Renal cortical epithelial cell (primary cell): ENCODE results near the gene TLE3. TPM values are rescaled to one million over a fixed set of nuclear protein-coding genes. Genes with fewer than 3 reads are reported as not detected.
A peak's percentile ranks its signal among the peaks of the same experiment; 100 is the strongest.

Experiments
- DNase-seq: peaks from one replicate; pipeline ENCODE4 v3.0.0-alpha.2; 2011; ENCODE audit warnings: low read depth
- total RNA-seq: library from RNA; depleted of rRNA; stranded (reverse); fragments of >200 nt; gene quantifications from 2 replicates; pipeline ENCODE4 v1.2.3, GENCODE V29; 2014

Gene TLE3
- total RNA-seq, 1 donor from 2014 or later = 31.4 TPM

DNA sequence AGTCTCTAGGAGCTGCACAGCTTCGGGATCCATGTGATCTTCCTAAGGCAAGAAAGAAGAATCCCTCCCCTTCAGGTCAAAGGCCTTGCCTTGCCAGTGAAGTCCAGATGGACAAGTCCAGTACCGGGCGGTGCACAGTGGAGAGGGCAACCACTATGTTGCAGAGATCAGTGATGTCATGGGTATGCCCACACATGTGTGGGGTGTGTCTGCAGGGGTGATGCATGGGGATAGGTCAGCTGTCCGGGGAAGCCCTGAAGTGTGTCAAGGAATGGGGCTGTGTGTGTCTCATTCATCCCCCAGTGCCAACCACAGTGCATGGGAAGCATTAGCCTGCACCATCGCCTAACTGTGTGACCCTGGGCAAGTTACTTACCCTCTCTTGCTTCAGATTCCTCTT lies 66.5 kb downstream of the TLE3 start:
- DNase-seq = no peak

DNA sequence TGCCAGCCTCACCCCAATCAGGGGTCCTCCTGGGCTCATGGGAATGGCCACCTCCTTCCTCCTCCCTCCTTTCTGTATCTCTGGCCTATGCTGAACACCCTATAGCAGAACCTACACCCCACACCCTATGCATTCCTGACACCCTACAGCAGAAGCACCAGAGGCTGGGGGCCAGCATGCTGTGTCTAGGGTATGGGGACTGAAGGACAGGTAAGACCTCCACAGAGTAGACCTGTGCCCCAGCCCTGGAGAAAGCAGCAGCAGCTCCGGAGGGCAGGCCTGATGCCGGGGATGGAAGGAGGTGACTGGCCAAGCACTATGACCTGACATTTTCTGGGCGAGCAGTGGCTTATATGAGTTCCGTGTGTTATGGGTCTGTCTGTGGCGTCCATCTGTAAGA lies 66.9 kb downstream of the TLE3 start:
- no peak for DNase-seq

DNA sequence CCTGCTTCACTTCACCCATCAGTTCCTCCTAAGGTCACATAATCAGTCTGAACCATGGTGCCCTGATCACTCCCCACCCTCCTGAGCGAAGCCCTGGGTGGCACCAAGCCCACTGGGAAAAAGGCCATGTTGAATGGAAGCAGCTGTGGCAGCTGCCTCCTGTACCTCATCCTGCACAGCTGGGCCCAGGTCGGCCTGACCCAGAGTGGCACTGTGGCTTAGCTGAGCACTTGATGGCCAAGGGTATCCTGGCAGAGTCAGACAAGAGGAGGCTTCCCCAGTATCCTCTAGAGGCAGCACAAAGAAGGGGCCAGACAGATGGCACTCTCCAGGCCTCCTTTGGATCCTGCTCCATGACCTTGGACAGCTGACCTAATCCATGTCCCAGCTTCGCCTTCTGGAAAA lies 68.4 kb downstream of the TLE3 start:
- DNase-seq = no peak

DNA sequence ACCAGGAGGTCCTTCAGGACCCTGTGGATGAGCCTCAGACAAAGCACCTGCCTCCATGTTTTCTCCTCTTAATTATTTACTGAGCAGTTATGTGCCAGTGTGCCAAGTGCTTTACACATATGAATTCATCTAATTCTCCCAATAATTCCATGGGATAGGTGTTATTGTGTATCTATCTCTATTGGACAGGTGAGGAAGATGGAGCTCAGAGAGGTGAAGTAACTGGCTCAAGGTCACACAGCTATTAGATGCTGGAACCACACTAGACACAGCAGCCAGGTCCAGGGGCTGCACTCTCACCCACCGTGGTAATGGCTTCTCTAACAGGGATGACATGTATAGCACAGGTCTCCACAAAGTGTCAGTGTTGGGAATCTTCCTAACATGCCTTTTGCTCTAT lies 70.2 kb downstream of the TLE3 start:
- DNase-seq = no peak

DNA sequence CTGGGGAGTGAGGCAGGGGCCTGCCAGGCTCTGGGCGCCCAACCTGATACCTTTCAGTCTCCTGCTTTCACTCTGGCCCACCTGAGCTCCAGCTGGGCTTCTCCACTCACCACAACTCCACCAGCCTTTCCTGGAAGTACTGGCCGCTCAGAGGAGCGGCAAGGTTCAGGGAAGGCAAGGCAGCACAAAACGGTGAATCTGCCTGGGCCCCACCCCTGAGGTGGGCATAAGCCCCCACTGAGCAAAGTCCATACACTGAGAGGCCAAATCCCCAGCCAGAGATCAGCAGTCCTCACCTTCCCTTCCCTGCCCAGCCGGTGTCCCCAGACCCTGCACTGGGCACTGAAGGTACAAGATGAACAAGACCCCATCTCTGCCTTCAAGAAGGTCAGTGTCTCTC lies 70.7 kb downstream of the TLE3 start:
- no peak for DNase-seq

DNA sequence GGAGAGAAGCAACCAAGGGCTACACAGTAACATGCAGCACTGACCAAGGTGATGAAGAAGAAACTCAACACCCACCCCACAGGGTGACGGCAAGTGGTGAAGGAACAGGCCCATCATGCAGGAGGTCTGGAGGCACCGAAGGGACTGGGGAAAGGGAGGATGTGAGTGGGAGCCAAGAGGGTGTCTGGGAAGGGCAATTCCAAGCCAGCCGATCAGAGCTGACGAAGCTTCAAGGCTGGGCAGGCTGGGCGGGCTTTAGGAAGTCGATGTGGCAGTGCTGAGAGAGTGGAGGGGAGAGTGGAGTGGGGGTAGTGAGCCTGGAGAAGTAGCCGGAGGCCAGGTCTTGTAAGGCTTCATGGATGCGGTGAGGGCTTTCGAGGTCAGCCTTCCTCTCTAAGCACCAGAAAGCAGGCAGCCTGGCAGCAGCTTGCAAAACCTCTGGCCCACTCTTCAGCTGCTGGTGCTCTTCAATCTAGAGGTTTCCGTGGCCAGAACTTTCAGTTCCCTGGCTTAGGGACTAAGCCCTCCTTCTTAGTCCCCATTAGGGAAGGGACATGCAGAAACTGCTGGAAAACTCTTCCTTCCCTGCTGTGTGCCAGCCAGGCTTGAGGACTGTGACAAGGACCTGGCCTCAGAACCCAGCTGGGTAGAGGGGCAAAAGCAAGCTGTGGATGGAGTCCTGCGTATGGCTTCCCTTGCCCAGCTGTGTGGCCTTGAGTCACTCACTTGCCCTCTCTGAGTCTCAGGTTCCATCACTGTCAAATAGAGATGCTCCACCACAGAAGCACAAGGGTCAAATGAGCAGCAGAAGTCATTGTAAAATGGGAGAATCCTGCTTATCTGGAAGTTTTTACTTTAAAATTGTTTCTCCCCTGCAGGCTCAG lies 72.1 kb downstream of the TLE3 start:
- no peak for DNase-seq

DNA sequence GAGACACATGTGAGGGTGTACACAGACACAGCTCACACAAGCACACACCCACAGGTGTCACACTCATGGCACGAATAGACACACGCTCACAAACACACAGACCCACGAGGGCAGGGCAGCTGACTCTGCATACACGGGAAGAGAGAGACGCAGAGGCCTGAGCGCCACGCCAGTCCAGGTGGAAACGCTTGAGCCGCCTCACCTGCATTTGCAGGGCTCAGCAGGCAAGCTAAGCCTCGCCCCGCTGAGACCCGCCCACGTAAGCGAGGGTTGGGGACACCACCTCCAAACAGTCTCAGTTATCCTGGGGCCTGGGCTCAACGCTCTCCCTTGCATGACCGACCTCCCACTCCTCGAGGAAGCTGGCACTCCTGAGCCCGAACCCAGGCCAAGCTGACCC lies 73.2 kb downstream of the TLE3 start:
- DNase-seq = no peak

DNA sequence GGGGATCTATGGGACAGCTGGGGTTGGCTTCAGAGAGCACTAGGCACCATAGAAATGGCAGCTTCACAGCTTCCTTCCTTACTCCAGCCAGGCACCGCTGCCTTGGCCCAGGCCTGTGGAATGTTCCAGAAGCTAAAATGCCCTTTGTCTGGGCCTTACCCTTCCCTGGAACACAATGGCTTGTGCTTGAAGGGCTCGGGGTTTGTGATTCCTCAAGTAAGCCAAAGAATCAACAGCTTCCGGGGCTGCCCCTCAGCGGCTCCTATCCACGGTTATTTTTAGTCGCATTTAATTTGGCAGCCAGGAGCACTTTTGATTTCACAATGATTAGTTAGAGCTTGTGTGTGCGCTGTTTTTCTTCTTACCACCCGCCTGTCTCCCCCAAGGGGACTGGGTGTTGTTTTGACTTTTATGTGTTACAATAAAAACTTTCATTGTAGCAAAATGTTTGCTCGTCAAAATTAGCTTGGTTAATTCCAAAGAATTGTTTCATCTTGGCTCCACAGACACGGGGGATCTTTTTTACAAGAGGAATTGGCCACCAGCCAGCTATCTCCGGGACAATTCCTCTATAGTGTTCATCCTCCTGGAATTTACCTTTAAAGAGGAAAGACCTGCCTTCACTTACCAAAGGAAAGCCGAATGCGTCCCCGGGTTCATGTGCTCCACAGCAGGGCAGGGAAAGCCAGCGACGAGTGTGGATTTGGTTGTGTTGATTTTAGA lies 73.8 kb downstream of the TLE3 start:
- DNase-seq = peak; percentile 60

DNA sequence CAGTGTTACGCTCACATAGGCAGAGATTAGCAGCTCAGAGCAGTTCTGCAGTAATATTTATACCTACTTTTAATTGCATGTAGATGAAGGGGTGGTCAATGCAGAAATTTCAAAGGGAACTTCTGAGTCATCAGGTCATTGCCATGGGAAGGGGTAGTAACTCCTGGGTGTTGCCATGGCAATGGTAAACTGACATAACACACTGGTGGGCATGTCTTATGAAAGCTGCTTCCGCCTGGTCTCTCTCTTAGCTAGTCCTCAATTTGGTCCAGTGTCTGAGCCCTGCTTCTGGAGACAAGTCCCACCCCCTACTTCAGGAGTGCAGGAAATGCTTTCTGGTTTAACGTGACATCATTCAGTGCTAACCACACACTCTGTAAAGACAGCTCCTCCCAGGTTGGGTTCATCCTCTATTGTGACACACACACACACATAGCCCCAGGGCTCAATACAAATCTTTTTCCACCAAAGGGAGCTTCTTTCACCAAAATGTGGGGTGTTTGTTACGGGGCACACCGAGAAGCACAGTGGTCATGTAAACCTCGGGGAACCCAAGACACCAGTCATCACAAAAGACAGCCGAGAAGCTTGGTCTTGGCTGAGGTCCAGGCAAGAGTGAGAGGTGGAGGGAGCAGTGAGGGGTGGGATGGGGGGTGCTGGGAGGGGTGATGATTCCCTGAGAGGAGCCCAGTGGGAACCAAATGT lies 74.5 kb downstream of the TLE3 start:
- DNase-seq = peak; percentile 91

DNA sequence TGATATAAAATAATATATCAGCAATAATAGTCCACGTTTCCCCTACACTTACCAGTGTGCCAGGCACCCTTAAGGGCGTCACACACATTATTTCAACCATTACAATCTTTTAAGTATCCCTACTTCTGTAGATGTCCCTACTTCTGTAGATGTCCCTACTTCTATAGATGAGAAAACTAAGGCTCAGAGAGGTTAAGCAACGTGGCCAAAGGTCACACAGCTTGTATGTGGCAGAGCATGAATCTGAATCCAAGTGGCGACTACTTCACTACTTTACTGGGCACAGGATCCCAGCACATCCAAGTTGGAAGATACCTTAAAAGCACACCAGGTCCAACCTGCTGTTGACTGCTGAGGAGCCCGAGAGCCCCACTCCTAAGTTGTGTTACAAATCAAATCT lies 77.5 kb downstream of the TLE3 start:
- no peak for DNase-seq

DNA sequence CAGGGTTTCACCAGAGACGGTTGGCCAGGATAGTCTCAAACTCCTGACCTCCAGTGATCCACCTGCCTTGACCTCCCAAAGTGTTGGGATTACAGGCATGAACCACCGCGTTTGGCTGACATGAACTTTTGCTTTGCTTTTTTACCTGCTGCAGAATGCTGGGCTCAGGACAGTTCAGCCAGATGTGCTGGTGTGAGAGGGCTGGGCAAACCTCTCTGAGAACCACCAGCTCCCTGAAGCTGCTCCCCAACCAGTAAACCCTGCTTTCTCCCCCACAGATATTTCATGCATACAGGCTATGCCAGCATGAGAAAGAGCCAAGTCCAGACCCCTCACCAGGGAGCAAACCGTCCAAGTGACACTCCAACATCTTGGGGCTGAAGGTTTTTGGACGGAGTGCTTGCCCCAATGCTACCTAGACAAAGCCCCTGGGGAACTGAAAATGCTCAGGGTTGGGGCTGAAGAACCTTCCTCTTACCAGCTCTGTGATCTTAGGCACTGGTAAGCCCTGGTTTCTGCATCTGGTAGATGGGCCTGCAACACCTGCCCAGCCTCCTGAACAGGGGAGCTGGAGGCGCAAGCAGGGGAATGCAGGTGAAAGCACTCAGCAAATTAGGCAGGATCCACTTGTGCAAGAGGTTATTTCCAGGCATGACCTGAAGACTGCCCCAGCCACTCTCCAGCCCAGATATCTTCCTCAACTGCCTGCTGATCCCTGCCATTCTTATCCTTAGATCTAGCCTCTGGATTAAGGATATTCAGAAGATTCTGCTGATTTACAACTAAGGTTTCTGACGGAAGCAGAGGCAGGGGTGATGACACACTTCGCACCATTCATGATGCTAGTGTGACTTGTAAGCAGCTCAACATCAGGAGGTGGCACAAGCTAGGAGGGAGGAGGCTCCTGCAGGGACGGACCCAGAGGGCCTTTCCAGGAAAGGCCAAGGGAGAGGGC lies 78.8 kb downstream of the TLE3 start:
- DNase-seq = no peak

DNA sequence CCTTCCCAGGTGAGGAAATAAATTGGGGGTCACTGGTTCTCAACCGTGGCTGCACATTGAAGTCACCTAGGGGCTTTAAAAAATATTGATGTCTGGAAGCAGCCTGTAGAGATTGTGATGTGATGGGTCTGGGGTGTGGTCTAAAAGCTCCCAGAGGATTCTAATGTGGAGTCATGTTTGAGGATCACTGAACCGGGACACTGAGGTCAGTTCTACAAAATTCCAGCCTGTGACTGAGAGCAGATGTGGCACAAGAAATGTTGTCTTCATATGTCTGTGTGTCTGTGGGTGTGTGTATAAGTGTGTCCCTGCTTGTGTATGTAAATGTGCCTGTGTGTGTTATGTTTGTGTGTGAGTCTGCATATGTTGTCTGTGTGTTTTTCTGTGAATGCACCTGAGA lies 79.9 kb downstream of the TLE3 start:
- peak; percentile 45 for DNase-seq

DNA sequence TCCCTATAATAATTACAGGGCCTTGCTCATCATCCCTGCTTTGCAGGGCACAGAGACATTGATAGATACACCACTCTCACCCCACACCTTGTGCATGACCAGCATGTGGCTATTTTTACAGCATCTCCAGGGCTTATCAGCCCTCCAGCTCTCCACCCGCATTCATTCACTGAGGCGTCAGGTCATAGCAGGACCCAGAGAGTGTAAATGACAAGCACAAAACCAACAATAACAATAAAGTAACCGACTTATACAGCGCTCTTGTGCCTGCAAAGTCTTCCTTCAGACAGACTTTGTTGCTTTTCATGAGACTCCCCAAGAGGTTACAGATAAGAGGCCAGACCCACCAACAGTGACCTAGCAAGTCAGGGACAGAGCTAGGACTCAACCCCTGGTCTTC lies 80.7 kb downstream of the TLE3 start:
- DNase-seq = no peak

DNA sequence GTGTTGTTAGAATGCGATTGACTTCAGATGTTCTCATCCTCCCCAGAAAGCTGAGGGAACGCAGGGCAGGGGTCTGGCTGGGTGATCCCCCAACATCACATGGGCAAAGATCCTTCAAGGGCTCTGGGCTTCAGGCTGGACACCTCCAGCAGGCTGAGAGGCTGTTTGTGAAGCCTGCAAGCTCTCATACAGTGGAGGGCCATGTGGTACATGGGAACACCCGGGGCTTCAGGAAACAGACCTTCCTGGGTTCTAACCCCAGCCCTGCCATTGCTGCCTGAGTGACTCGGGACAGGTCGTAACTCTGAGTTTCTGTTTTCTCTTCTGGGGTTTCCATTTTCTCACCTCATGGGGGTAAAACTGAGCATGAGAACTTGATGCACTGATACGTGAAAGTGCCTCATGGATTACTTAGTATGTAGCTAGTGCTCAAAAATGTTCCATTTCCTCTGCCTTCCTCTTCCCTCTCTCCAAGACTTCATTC lies 81.2 kb downstream of the TLE3 start:
- no peak for DNase-seq

DNA sequence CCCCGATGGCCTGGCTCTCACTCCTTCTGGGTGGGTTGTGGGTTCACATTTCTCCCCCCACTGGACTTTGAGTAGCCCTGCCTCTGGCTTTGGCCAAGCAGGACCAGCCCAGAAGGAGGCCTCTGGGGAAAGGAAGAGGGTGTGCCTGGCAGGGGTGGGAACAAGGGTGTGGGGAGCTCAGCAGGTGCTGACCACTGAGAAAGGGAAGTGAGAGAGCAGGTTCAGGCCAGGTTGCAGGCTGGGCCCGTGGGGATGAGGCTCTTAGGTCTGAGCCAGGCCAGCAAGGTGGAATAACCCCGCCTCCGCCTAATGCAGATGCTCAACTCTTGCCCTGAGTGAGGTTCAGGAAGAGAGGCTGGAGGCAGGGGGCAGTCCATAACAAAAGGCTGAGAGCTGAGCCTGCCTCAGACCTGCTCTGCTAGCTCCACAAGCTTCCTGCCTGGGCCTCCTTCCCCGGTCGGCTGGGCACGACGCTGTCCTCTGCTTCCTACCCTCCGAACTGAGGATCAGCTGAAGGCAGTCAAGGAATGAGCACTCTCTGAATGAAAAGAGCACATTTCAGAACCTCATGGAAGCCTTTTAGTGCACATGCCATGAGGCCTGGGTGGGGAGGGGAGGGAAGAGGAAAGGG lies 82.7 kb downstream of the TLE3 start:
- no peak for DNase-seq

DNA sequence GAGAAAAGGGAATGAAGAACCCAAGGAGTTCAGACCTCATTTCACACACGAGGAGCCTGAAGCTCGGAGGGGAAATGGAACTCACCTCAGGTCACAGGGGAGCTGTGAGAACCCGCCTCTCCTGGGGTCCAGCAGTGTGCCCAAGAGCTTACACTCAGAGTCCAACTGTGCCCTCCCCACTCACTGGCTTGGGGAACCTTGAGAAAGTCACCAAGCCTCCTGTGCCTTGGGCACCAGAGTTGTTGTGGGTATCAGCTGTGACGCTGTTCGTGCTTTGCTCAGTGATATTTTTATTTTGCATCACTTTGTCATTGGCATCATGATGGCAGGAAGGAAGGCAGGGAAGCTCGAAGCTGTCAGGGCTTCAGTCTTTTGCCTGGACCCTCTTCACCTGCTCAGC lies 83.4 kb downstream of the TLE3 start:
- DNase-seq = no peak

DNA sequence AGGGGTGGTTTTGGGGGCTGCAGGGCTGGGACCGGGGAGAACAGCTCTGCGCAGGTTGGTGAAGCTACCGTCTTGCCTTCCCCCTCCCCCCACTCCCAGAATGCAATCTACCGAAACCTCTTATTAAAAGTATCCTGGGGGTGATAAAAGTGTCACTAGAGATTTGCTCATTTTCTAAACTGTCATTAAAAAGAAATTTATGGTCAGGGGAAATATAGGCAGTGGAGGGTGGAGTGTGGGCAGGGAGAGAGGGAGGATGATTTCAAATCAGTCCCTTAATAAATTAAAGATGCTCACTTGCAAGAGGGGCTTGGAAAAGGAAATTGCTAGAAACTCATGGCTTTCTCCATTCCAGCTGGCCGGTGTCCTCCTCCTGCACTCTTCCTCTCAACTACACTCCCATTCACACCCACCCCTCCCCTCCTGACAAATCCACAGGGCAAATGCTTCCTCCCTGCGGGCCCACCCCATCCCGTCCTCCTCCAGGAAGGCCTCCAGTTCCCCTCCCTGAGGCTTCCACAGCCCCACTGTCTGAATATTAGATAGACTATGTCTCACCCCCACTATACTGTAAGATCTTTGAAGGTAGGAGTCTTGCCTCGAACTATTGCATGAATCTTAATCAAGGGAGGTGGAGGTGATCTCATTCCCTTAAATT lies 83.9 kb downstream of the TLE3 start:
- DNase-seq = no peak

DNA sequence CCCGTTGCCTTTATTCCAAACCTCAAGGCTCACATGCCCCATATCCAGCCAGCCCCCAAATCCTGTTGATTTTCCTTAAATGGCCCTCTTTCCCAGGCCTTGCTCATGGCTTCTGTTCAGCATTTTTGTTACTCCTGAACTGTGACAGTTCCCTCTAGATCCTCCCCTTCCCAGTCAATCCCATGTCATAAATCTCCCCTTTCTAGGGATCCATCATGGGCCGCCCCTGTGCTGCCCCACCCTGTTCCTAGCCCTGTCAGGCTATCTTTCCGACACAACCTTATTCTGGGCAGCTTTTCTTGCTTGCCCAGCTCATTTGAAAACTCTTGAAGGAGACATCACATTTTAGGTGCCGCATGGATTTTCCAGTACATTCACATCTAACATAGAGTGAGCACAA lies 84.8 kb downstream of the TLE3 start:
- no peak for DNase-seq

DNA sequence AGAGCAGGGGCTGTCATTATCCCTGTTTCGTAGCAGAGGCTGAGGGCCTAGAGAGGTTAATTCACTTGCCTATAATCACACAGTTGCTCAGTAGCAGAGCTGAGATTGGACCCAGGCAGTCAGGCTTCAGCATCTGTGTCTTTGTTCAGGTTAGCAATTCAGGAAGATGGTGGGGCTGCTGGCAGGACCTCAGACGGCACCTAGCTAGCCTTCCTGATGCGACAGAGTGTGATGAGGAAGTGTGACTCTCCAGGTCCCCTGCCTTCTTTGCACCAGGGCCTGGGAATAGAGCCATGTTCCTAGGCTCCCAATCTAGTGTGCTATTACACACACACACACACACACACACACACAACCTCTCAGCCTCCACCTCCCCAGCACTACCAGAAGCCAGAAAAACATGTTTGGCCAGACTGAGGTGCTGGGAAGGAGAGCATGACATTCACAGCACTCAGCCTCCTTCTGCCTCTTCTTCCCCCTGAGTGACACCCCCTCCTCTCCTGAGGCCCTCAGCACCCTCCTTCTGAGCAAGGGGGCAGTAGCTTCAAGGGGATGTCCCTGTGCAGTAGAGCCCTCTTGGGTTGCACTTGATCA lies 88.9 kb downstream of the TLE3 start:
- DNase-seq = no peak
